Mesothelial cell of epicardium (in vitro differentiated cells): ENCODE data around the gene NR2F2. TPM values are rescaled to one million over a fixed set of nuclear protein-coding genes. Genes with fewer than 3 reads are reported as not detected.

Experiments used
- DNase-seq, 2 experiments: peaks; one replicate each; pipeline ENCODE4 v3.0.0; 2021; ENCODE audit warnings: low spot score in 2 of 2; ENCODE audit not compliant: unreplicated experiment in 2 of 2
- H3K27ac Mint-ChIP-seq: 2 replicates; pipeline ENCODE4 v1.8.0; 2021; ENCODE audit warnings: mixed read lengths
- H3K27me3 Mint-ChIP-seq: 2 replicates; pipeline ENCODE4 v1.8.0; 2021; ENCODE audit warnings: low read depth, mixed read lengths
- H3K36me3 Mint-ChIP-seq: 2 replicates; pipeline ENCODE4 v1.8.0; 2021; ENCODE audit warnings: mixed read lengths
- H3K4me1 Mint-ChIP-seq: 2 replicates; pipeline ENCODE4 v1.8.0; 2021; ENCODE audit warnings: mixed read lengths
- H3K4me3 Mint-ChIP-seq: 2 replicates; pipeline ENCODE4 v1.8.0; 2021; ENCODE audit warnings: mild to moderate bottlenecking, moderate library complexity, mixed read lengths
- H3K9me3 Mint-ChIP-seq: 2 replicates; pipeline ENCODE4 v1.8.0; 2021; ENCODE audit warnings: mixed read lengths
- total RNA-seq: library from RNA; stranded (reverse); gene quantifications from 3 replicates; pipeline ENCODE4 v1.2.1, GENCODE V29; 2021
- TF ChIP-seq, protein P1 (sequence below): fragments of 200-600 bp; sonication (generic); IDR thresholded peaks from one replicate; pipeline ENCODE4 v1.5.0; 2021; ENCODE audit warnings: antibody characterized with exemption; ENCODE audit not compliant: unreplicated experiment

The NR2F2 gene
- total RNA-seq, 1 donor from 2014 or later, result 128 TPM

GRCh38 chr15:96338074-96338765, 7.7 kb downstream of the NR2F2 start:
- Mint-ChIP-seq H3K9me3 (no peaks in the 10 kb centered on the region), H3K27me3 (no peaks in the 10 kb centered on the region)

GRCh38 chr15:96338766-96339618, 8.5 kb downstream of the NR2F2 start:
- peaks cover 92% of the 10 kb centered on the region for H3K4me1 Mint-ChIP-seq
- H3K27ac Mint-ChIP-seq, result peak overlapping the region; percentile 98
- H3K36me3 Mint-ChIP-seq, result peaks cover 37% of the 10 kb centered on the region
- H3K27me3 Mint-ChIP-seq, result no peaks in the 10 kb centered on the region
- no peak for DNase-seq
- H3K9me3 Mint-ChIP-seq, result no peaks in the 10 kb centered on the region
- TF ChIP-seq, protein P1, sequence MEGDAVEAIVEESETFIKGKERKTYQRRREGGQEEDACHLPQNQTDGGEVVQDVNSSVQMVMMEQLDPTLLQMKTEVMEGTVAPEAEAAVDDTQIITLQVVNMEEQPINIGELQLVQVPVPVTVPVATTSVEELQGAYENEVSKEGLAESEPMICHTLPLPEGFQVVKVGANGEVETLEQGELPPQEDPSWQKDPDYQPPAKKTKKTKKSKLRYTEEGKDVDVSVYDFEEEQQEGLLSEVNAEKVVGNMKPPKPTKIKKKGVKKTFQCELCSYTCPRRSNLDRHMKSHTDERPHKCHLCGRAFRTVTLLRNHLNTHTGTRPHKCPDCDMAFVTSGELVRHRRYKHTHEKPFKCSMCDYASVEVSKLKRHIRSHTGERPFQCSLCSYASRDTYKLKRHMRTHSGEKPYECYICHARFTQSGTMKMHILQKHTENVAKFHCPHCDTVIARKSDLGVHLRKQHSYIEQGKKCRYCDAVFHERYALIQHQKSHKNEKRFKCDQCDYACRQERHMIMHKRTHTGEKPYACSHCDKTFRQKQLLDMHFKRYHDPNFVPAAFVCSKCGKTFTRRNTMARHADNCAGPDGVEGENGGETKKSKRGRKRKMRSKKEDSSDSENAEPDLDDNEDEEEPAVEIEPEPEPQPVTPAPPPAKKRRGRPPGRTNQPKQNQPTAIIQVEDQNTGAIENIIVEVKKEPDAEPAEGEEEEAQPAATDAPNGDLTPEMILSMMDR, result no peak
- H3K4me3 Mint-ChIP-seq, result peak overlapping the region; percentile 89

More at GRCh38 chr15:96338074-96338765, 7.7 kb downstream of the NR2F2 start:
- no peak for DNase-seq
- Mint-ChIP-seq H3K4me1 (peaks cover 91% of the 10 kb centered on the region), H3K4me3 (peak overlapping the region; percentile 89), H3K36me3 (peaks cover 42% of the 10 kb centered on the region), H3K27ac (peak overlapping the region; percentile 98)
- TF ChIP-seq, protein P1, result no peak

- H3K4me1 Mint-ChIP-seq, result peaks cover 93% of the 10 kb centered on the region
- no peak for DNase-seq
- TF ChIP-seq, protein P1, result no peak
- H3K36me3 Mint-ChIP-seq, result peaks cover 30% of the 10 kb centered on the region
- peak overlapping the region; percentile 98 for H3K27ac Mint-ChIP-seq
- H3K27me3 Mint-ChIP-seq, result no peaks in the 10 kb centered on the region
- H3K9me3 Mint-ChIP-seq, result no peaks in the 10 kb centered on the region
- H3K4me3 Mint-ChIP-seq, result peak overlapping the region; percentile 89
These were observed 9.3 kb downstream of the NR2F2 start for GRCh38 chr15:96339619-96340347.

GRCh38 chr15:96340348-96340597, 9.8 kb downstream of the NR2F2 start:
- Mint-ChIP-seq H3K36me3 (peaks cover 27% of the 10 kb centered on the region), H3K9me3 (no peaks in the 10 kb centered on the region), H3K4me3 (peak overlapping the region; percentile 89), H3K27me3 (no peaks in the 10 kb centered on the region), H3K27ac (peak overlapping the region; percentile 98), H3K4me1 (peaks cover 93% of the 10 kb centered on the region)
- TF ChIP-seq, protein P1, result no peak
- DNase-seq, result no peak

DNA sequence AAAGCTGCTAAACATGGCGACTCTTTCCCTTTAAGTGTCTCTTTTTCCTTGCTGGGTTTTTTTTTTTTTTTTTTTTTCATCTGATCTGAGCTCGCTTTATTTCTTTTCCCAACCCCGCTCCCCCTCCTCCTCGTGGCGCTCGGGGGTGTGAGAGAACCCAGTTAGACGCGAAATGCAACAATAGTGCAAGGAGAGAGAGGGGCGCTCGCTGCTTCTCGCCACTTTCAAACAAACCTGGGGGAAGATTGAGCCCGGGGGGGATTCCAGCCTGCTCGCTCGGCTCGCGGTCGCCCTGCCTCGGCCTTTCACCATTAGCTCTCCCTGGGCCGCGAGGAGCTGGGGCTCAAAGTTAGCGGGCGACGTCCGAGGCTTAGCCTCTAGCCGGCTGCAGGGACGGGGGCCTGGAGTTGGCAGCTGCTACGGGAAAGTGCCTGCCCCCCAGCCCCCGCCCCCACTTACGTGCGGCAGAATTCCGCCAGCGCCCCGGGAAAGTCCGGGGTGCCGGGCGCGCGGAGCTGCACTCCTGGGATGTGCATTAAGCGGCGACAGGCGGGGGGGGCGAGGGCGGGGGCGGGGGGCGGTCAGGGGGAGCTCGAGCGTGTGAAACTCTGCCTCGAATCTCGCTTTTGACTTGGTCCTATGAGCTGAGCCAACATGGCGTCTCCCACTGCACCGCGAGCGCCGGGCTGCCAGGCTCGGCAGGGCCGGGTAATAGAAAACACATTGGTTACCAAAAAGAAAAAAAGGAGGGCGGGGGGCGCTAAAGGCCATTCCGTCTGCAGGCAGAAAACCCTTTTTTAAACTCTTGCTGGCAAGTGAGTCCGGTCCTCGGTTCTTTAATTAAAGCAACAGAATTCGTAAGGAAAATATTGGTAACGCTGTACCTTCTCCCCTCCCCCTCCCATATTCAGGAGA, 10.4 kb downstream of the NR2F2 start:
- Mint-ChIP-seq H3K27ac (peak overlapping the region; percentile 98), H3K27me3 (no peaks in the 10 kb centered on the region), H3K4me3 (peak overlapping the region; percentile 89), H3K9me3 (no peaks in the 10 kb centered on the region), H3K36me3 (peaks cover 27% of the 10 kb centered on the region), H3K4me1 (peaks cover 93% of the 10 kb centered on the region)
- peak in 1 of 2 experiments; percentile 65 for DNase-seq
- TF ChIP-seq, protein P1, result no peak
